Middle frontal gyrus (tissue), 1 donor: ENCODE measurements around the gene CD82.

Experiments used
- DNase-seq: peaks from one replicate; pipeline ENCODE4 v3.0.0-alpha.2; 2015; ENCODE audit warnings: low spot score; ENCODE audit errors: extremely low spot score

CD82 gene

DNA sequence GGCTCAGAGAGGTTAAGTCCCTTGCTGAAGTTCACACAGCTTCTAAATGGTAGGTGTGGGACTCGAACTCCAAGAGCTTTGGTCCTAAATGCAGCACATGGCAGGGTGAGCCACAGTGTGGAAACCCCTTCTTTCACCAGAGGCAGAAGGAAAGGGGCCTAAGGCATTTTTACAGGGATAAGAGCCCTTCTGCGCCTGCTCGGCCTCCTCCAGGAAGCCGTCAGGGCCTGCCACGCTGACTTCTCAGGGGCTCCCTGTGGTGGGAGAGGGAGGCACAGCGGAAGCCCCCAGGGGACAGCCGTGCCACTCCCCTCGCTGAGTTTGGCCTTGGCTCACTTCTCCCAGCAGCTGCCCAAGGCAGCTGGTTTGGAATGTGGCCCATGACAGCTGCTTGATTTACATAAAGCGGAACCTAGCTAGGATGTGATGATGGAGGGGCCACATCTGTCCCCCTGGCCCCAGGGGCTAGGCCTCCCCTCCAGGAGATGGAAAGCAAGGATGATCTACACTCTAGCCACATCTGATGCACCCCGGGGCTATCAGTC is 35.4 kb downstream of the CD82 start:
- no peak for DNase-seq

DNA sequence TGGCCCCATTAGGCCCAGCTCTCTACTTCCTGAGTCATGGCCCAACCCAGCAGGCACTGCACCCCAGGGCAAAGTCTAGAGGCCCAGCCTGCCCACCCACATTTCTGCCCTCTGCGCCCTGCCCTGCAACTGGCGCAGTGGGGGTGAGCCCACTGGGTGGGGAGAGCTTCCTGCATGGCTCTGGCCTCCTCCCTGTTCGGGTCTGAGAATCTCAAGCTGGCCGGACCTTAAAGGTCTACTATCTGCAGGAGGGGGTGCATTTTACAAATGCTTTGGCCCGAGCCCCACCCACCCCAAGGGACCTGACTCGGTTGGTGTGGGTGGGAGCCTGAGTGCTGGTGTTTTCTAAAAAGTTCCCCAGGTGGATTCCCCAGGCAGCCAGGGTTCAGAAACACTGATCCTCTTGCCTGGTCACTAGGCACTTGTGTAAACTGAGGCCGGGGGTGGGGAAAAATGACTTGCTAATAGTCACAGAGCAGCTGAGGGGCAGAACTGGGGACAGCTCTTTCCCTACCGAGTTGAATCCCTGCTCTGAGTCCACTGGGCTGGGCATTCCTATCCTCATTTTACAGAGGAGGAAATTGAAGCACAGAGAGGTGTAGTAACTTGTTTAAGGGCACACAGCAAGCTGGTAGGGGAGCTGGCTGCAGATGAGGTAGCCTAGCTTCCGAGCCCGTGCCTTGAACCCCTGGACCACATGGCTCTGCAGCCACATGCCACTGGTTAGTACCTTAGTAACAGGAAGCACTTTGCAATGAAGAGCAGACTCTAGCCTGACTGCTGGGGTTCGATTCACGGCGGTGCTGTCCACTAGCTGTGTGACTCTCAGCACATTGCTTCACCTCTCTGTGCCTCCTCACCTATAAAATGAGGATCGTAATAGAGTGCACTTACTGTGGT is 36.3 kb downstream of the CD82 start:
- no peak for DNase-seq

DNA sequence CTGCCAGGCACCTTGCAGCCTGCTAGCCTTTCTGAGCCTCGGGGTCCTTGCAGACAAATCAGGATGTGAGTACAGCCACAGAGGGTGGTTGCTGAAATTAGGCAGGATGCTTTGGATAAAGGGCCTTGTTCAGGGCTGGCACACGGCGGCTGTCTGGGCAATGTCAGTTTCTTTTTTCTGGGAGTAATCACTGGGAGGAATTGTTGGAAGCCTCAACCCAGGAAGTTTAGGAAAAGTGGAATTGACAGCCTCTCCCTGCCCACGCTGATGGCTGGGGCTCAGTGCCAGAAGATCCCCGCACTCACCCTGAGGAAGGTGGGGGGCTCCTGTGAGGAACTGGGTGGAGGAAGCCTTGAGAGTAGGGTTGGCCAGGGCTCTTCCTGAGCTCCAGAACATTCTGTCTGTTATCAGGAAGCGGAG is 37.4 kb downstream of the CD82 start:
- no peak for DNase-seq

DNA sequence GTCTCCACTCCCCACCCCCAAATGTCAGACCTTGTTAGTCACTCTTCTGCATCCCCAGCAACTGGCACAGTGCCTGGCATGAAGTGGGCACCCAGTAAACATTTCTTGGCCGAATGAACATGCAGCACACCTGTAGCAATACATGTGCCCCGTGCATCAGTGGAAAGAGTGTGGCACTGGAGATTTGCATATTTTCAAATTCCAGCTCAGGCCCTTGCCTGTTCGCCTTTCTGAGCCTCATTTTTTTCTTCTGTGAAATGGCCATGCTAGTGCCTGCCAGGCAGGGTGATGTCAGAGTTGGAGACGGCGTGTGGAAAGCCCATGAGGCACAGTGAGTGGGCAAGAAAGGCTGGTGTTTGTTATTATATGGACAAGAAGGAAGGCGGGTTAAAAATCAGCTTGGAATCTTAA is 38.7 kb downstream of the CD82 start:
- DNase-seq: no peak

DNA sequence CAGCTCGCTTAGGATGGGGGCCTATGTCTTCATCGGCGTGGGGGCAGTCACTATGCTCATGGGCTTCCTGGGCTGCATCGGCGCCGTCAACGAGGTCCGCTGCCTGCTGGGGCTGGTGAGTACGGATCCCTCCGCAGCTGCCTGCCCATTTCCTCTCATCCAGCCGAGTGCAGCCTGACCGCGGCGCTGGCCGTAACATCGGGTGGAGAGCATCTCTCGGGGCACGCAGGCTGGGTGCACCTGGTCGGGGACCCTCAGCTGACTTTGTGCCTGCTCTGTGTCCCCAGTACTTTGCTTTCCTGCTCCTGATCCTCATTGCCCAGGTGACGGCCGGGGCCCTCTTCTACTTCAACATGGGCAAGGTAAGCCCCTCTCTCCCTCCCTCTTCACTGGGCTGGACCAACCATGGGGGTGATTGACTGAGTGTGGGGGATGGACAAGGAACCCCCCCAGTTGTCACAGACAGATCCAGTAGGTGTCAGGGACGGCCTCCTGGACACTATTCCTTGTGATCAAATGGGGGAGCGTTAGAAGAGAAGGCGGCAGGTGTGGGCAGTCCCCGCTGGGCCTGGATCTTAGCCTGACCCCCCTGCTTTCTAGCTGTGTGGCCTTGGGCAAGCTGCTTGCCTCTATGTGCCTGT is 39.7 kb downstream of the CD82 start:
- no peak for DNase-seq

DNA sequence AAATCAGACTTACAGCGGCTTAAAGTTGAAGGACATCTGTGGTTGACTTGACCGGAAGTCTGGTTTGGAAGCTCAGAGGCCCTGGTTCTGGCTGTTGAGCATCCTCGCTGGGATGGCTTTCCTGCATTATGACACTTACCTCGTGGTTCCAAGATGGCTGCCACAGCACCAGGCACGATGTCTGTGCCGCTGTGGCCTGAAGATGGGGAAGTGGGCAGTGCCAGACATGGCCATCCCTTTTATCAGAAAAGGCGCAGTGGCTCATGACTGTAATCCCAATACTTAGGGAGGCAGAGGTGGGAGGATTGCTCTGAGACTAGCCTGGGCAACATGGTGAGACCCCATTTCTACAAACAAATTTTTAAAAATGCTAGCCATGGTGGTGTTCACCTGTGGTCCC is 40.5 kb downstream of the CD82 start:
- DNase-seq: no peak

DNA sequence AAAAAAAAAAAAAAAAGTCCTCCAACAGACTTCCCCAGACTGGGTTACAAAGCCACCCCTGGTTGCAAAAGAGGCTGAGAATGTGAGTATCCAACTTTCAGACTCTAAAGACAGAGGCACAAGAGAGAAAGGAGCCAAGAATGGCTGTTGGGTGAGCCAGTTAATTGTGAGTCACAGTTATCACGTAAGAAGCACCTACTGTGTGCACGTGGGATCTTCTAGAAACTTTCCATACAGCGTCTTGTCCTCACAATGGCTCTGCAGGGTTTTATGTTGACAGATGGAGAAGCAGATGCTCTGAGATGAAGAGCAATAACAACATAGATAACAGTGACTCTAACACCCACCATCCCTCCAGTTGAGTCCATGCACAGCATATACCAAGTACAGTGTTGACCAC is 41.0 kb downstream of the CD82 start:
- no peak for DNase-seq

DNA sequence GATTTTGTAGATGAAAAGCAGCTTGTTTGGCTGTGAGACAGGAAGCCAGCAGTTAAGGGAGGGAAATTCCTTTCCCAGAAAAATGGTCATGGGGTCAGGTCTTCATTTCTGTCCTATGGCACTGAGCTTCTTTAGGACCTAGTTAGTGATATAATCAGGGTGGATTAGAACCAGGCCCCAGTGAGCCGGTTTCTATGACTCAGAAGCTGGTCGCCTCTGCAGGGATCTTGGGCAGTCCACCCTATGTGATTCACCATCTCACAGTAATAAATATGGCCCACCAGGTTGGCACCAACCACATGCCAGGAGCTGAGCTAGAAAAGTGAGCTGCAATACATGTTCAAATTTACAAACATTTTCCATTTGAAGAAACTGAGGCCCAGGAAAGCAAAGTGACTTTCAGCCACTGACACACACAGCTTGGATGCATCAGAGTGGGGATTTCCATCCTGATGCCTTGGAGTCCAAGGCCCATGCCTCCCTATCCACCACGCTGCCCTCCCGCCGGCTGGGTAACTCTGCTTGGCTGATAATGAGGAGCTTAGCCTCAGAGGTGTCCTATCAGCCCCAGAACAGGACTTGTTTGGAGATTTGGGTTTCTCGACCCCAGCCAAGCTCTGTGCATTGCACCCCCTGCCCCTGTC is 42.0 kb downstream of the CD82 start:
- DNase-seq: no peak

DNA sequence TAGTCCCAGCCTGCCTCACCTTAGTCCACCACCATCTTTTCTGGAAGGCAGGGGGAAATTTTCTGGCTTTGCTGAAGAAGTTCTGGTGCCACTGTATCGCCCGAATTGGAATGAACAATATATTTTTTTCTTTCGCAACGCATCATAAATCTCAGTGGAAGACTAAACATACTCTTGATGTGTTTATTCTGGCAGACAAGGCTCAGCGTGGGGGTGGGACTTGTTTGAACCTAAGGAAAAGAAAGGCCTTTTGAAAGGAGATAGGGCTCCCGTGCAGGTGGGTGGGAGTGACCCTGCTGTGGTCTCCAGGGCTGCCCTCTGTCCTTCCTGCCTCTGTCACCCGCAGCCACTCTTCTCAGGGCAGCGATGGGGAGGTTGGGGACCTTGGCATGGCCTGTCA is 42.5 kb downstream of the CD82 start:
- no peak for DNase-seq

DNA sequence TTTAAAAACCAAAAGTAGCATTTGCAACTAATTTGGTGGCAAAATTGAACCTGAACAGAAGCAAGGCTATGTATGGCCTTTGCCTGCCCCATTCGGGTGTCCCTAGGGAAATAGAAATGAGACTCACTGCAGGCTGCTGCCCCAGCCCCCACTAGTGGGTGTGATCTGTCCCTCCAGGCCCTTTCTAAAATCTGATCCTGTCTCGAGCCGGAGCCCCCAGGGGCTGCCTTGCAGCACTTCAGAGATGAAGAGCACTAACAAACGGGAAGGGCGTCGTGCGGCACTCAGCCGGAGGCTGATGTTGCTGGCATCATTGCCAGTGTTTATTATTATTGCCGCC is 43.2 kb downstream of the CD82 start:
- no peak for DNase-seq

DNA sequence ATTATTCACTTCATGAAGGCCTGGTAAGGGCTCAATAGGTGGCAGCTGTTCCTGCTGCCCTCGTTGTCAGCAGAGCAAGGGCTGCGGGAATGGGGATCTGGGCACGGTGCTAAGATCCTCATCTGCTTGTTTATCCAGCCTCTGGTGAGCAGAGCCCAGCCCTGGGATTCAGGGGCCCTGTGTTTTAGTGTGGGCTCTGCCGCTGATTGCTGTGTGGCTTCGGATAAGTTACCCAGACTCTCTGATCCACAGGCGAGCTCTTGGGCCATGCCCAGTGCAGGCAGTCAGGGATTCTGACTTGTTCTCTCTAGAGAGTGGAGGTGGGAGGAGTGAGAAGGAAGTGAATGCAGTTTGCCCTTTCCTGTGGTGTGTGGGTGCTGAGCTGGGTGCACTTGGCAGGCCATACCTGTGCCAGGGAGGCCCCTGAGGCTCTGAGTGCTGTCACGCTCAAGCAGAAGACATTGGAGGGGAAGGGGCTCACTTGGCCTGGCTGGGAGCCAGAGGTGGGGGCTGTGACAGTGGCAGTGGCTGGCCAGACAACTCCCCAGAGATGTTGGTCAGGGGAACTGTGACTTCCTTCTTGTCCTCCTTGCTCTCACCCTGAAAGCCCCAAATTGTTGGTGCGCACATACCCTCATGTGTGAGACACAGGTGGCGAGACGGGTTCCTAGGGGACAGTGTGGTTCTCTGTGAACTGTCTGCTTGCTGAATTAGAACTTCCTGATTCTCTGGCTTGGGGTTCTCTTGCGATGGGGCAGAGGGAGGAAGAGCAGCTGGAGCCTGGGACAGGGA is 43.7 kb downstream of the CD82 start:
- no peak for DNase-seq

DNA sequence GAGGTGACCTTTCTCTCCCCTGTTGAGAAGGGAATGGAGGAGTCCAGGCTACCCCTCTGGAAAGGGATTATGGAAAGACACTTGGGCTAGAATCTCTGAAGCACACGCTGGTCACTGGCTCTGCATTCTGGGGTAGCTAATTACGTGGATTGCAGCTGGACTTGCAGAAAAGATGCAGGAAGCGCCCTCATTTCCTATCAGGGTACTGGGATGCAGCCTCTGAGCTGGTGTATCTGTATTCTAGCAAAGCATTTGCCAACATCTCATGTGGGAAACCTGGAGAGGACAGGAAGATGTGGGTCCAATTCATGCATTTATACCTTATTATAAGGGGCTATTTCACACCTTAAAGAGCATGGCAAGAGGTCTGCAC is 44.3 kb downstream of the CD82 start:
- DNase-seq: no peak

DNA sequence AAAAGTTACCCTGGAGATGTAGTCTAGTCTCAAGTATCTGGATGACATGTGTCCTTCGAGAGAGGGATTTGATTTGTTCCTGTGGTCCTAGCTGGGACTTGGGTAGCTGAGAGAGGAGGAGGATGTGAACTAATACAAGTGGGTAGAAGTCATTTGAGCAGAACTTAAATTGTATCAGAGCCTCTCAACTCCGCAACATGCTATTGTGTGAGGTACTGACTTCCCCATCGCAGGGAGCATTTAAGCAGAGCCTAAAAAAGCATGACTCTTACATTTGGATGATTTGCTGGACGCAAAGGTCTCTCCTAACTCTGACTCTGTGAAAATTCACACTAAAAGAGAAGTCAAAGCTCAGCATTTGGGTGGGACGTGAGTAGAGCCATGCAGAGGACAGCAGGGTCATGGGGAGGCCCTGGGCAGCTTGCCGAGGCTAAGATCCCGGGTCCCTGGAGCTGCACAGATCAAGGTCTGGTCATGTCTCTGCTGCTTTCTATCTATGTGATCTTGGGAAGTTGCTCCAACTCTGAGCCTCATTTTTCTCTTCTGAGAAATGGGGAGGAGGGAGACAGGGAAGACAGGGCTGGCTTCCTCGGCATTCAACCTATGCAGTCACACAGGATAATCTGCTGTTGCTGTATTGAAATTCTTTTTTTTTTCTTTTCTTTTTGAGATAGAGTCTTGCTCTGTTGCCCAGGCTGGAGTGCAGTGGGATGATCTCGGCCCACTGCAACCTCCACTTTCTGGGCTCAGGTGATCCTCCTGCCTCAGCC is 44.9 kb downstream of the CD82 start:
- no peak for DNase-seq

DNA sequence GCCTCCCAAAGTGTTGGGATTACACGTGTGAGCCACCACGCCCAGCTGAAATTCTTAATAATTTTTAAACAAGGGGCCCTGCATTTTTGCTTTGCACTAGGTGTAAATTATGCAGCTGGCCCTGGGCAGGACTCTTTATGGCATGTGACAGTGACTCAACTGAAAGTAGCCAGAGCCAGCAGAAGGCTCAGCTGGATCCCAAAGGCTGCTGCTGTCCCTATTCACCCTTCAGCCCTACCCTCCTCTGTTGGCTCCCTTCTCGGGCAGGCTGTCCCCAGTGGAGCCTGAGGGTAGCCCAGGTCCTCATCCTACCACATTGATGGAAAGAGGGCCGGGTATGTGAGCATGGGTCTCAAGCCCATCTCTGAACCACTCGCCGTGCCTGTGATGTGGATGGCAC is 45.6 kb downstream of the CD82 start:
- no peak for DNase-seq

DNA sequence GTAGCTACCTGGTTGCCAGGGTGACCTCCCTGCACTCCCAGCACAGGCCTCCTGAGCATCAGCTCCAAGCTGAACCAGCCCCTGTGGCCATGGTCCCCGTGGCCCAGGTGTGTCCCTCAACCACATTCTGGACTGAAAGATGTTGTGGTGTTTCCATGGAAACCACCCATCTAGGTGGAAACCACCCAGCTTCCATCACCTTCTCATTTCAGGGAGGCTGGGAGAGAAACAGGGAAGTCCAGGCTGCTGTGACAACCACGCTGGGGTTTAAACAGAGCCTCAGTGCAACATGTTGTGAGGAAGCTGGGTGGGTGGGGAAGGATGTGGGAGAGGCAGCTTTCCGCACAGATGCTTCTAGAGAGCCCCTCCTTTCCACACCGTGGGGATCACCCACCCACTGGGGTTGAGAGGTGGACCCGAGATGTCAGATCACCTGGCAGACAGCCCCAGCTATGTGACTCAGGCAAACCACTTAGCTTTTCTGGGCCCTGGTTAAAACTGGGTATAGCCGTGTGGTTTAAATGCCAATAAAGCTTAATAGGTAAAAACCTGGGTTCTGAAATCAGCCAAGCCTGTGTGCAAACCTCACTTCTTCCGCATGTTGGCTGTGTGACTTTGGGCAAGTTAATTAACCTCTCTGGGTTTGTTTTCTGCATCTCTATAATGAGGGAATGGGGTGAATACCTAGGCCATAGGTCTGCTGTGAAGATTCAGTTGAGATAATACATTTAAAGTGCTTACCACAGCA is 46.4 kb downstream of the CD82 start:
- DNase-seq: no peak

DNA sequence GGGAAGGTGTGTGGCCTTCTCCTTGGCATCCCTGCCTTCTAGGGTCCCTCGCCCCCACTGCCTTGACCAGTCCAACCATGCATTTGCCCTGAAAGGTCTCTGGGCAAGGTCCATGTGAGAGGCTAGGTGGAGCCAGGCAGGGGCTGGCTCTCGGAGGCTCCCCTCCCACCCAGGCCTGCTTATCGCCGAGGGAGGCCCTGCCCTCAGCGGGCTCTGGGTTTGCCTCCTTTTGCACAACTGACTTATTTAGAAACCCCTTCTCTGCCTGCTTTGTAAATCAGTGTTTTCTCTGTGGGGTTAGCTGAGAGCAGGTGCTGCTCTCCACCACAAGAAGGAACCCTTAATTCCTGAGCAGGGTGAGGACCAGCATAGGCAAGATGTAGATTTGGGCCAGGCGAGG is 47.7 kb downstream of the CD82 start:
- DNase-seq: no peak

DNA sequence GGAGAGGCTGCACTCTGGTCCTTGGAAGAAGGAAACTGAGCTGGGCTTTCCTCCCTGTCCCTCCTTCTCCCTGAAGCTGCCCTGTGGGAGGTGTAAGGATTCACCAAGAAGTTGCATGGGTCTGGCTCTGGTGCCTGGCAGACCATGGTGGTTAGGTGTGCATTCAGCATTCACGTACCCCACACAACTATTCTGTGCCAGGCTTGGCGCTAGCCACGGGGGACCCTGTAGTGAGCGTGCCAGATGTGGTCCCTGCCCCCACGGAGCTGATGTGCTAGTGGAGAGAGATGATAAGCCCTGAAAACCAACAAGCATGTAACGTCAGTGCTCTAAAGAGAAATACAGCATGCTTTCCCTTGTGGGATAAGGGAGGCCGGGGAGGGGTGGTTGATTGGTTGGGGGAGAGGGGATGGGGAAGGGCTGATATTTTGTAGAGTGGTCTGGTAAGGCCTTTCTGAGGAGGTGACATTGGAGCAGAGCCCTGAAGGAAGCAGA is 48.9 kb downstream of the CD82 start:
- DNase-seq: no peak

DNA sequence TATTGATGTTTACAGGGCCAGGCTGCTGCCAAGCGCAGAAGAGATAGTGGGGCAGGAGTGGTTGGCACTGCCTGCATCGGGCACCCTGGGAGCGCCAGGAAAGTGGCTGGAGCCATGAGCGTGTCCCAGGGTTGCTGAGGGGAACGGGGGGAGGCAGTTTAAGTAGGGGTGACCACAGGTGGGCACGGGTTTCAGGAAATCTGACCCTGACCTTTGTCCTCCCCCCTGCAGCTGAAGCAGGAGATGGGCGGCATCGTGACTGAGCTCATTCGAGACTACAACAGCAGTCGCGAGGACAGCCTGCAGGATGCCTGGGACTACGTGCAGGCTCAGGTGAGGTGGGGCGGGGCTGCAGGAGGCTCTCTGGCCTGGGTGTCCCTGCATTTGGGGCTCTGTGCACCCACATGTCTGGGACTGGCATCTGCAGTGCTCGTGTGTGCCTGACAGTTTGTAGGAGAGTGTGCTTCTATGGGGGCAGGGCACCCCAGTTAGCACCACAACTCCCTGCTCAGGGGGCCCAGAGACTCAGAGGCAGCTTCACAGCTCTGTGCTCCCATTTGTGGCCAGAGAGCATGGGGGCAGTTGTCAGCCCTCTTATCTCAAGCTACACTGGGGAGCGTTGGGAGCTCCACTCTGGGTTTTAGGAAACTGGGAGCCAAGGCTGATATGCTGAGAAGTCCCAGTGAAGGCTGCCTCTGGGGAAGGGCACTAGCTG is 49.7 kb downstream of the CD82 start:
- DNase-seq: no peak
